Measurements from ENCODE around the gene GC. TPM values are rescaled to one million over a fixed set of nuclear protein-coding genes. Genes with fewer than 3 reads are reported as not detected.

The GC gene
- total RNA-seq, 1 experiment from 2014 or later = 1.9 TPM

DNA sequence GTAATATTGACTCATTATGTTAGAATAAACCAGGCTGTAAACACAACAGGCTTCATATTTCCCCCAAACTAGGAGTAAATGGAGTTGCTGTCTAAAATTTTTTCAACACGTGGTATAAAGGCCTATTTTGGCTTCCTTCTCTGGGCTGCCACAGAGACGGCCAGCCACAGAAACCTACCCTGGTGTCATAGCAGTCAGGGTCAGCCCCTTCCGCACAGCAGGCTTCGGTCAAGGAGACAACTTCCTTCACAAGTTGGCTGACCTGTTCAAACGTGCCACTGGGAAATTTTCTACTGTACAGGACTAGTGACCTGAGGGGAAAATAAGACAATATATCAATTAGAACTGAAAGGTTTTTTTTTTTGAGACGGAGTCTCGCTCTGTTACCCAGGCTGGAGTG, 15.8 kb downstream of the GC start (continued):
- TF ChIP-seq NR1H2 (CRISPR knock-in tag; IDR thresholded peaks at IDR 0.05) = no peak
- TF ChIP-seq, protein P1, sequence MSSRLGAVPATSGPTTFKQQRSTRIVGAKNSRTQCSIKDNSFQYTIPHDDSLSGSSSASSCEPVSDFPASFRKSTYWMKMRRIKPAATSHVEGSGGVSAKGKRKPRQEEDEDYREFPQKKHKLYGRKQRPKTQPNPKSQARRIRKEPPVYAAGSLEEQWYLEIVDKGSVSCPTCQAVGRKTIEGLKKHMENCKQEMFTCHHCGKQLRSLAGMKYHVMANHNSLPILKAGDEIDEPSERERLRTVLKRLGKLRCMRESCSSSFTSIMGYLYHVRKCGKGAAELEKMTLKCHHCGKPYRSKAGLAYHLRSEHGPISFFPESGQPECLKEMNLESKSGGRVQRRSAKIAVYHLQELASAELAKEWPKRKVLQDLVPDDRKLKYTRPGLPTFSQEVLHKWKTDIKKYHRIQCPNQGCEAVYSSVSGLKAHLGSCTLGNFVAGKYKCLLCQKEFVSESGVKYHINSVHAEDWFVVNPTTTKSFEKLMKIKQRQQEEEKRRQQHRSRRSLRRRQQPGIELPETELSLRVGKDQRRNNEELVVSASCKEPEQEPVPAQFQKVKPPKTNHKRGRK (CRISPR knock-in tag; IDR thresholded peaks at IDR 0.05; ENCODE audit: borderline replicate concordance) = no peak
- TF ChIP-seq TP53 (CRISPR knock-in tag; IDR thresholded peaks at IDR 0.05) = no peak
- no peak for TF ChIP-seq GTF2I (CRISPR knock-in tag; conservative IDR thresholded peaks at IDR 0.05)
- TF ChIP-seq ESRRA (CRISPR knock-in tag; IDR thresholded peaks at IDR 0.05; ENCODE audit: borderline replicate concordance) = no peak
- no peak for TF ChIP-seq CREM (CRISPR knock-in tag; IDR thresholded peaks at IDR 0.05)
- TF ChIP-seq MXD4 (CRISPR knock-in tag; IDR thresholded peaks at IDR 0.05; ENCODE audit: borderline replicate concordance) = no peak

- ChIA-PET POLR2A (interaction anchor here (0.7 kb wide), 1 partner anchor 536 kb away, joined by 3 read pairs; no protein-coding TSS in a partner anchor), CTCF (interaction anchor here (1.1 kb wide), 1 partner anchor 173 kb away, joined by 3 read pairs; no protein-coding TSS in a partner anchor)
- Mint-ChIP-seq H3K4me1 (peaks cover 34% of the 10 kb centered on the region), H3K27ac (peak overlapping the region; percentile 94), H3K36me3 (peaks cover 35% of the 10 kb centered on the region), H3K9me3 (peaks cover 27% of the 10 kb centered on the region), H3K27me3 (ENCODE audit: low read depth) (no peaks in the 10 kb centered on the region), H3K4me3 (peak overlapping the region; percentile 29)
- ATAC-seq (peak; percentile 82), DNase-seq (ENCODE audit: low spot score) (no peak)
- peak; percentile 23; the same call in 1 of the 2 replicates for TF ChIP-seq TEAD1 (CRISPR knock-in tag; IDR thresholded peaks at IDR 0.05)
- no peak for TF ChIP-seq KAT7 (CRISPR knock-in tag; IDR thresholded peaks at IDR 0.05; ENCODE audit: borderline replicate concordance)
Observed at GRCh38 chr4:71765821-71766383, 18.0 kb downstream of the GC start.

- Mint-ChIP-seq H3K36me3 (peaks cover 41% of the 10 kb centered on the region), H3K9me3 (peaks cover 32% of the 10 kb centered on the region), H3K4me3 (no peak overlapping the region), H3K27me3 (ENCODE audit: low read depth) (no peaks in the 10 kb centered on the region), H3K4me1 (peaks cover 34% of the 10 kb centered on the region), H3K27ac (peak overlapping the region; percentile 93)
- peak; percentile 24 for DNase-seq (ENCODE audit: low spot score)
- TF ChIP-seq, protein P2, sequence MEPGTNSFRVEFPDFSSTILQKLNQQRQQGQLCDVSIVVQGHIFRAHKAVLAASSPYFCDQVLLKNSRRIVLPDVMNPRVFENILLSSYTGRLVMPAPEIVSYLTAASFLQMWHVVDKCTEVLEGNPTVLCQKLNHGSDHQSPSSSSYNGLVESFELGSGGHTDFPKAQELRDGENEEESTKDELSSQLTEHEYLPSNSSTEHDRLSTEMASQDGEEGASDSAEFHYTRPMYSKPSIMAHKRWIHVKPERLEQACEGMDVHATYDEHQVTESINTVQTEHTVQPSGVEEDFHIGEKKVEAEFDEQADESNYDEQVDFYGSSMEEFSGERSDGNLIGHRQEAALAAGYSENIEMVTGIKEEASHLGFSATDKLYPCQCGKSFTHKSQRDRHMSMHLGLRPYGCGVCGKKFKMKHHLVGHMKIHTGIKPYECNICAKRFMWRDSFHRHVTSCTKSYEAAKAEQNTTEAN (CRISPR knock-in tag; IDR thresholded peaks at IDR 0.05) = no peak
- ChIA-PET CTCF (interaction anchor here (1.1 kb wide), 1 partner anchor 174 kb away, joined by 3 read pairs; no protein-coding TSS in a partner anchor), POLR2A (interaction anchor here (0.5 to 0.7 kb wide), 2 partner anchors 535 to 1493 kb away, joined by 3 read pairs; partner anchors contain the start of gene ANKRD17)
- peak; percentile 91 for ATAC-seq
Observed at GRCh38 chr4:71765350-71765749, 18.5 kb downstream of the GC start.

- Mint-ChIP-seq H3K9me3 (peaks cover 6% of the 10 kb centered on the region; the same call in 1 of the 2 replicates), H3K27me3 (ENCODE audit: low read depth) (no peaks in the 10 kb centered on the region), H3K4me3 (peak overlapping the region; percentile 4; the same call in 1 of the 2 replicates), H3K27ac (peak overlapping the region; percentile 78), H3K4me1 (peaks cover 51% of the 10 kb centered on the region), H3K36me3 (peaks cover 5% of the 10 kb centered on the region; the same call in 1 of the 2 replicates)
- DNase-seq (ENCODE audit: low spot score) = no peak
- ChIA-PET CTCF (no interaction called here), POLR2A (no interaction called here)
- ATAC-seq = 0 out of 2 replicates have a peak, but pooled peaks have one; percentile 22
- TF ChIP-seq, protein P3, sequence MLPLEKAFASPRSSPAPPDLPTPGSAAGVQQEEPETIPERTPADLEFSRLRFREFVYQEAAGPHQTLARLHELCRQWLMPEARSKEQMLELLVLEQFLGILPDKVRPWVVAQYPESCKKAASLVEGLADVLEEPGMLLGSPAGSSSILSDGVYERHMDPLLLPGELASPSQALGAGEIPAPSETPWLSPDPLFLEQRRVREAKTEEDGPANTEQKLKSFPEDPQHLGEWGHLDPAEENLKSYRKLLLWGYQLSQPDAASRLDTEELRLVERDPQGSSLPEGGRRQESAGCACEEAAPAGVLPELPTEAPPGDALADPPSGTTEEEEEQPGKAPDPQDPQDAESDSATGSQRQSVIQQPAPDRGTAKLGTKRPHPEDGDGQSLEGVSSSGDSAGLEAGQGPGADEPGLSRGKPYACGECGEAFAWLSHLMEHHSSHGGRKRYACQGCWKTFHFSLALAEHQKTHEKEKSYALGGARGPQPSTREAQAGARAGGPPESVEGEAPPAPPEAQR (CRISPR knock-in tag; IDR thresholded peaks at IDR 0.05) = no peak
- TF ChIP-seq RELA (CRISPR knock-in tag; IDR thresholded peaks at IDR 0.05; ENCODE audit: borderline replicate concordance) = no peak
- no peak for TF ChIP-seq KAT7 (CRISPR knock-in tag; IDR thresholded peaks at IDR 0.05; ENCODE audit: borderline replicate concordance)
- TF ChIP-seq NFATC4 (CRISPR knock-in tag; IDR thresholded peaks at IDR 0.05) = no peak
- TF ChIP-seq RORB (CRISPR knock-in tag; IDR thresholded peaks at IDR 0.05) = no peak
- no peak for TF ChIP-seq ARID4B (CRISPR knock-in tag; IDR thresholded peaks at IDR 0.05; ENCODE audit: borderline replicate concordance)
- TF ChIP-seq EMX1 (CRISPR knock-in tag; IDR thresholded peaks at IDR 0.05) = no peak
- TF ChIP-seq MYBL2 (CRISPR knock-in tag; IDR thresholded peaks at IDR 0.05) = no peak
- no peak for TF ChIP-seq PREB (CRISPR knock-in tag; IDR thresholded peaks at IDR 0.05; ENCODE audit: borderline replicate concordance)
- TF ChIP-seq IRF2 (CRISPR knock-in tag; IDR thresholded peaks at IDR 0.05; ENCODE audit: borderline replicate concordance, low read depth) = no peak
Observed at GRCh38 chr4:71752383-71753042, 31.4 kb downstream of the GC start.

Measured in WTC11 (cell line).